ENCODE data around the gene ITSN1. TPM values are rescaled to one million over a fixed set of nuclear protein-coding genes. Genes with fewer than 3 reads are reported as not detected.

The ITSN1 gene
- total and polyA plus RNA-seq, 2 experiments from 2014 or later = 35.5 to 57.1 TPM

- Histone ChIP-seq H3K9me3 (ENCODE audit: low read depth) (no peaks in the 10 kb centered on the region), H3K4me1 (ENCODE audit: insufficient read depth) (no peaks in the 10 kb centered on the region), H3K79me2 (ENCODE audit: insufficient read depth) (no peaks in the 10 kb centered on the region), H2AFZ (no peak overlapping the region), H3K9me2 (ENCODE audit: insufficient read depth) (no peaks in the 10 kb centered on the region), H4K20me1 (ENCODE audit: insufficient read depth) (no peaks in the 10 kb centered on the region), H3K4me3 (no peak overlapping the region), H3F3A (ENCODE audit: insufficient read depth) (no peaks in the 10 kb centered on the region), H3K9ac (no peak overlapping the region), H3K4me2 (ENCODE audit: unreplicated experiment) (no peak overlapping the region), H3K27me3 (replicated peaks; ENCODE audit: insufficient read depth) (no peaks in the 10 kb centered on the region), H3K27ac (no peak overlapping the region), H3K36me3 (ENCODE audit: low read depth) (no peaks in the 10 kb centered on the region)
- no peak for DNase-seq
- WGBS, 2 experiments (ENCODE audit: low coverage in 1 of 2, low lambda C conversion rate in 2 of 2, missing lambda C conversion rate in 2 of 2) = 89% methylated on average over 14 of the region's 14 CpGs
- TF ChIP-seq EZH2phosphoT487 (IDR thresholded peaks at IDR 0.05; ENCODE audit: insufficient read depth, low read depth) (no peak), EZH2 (IDR thresholded peaks at IDR 0.05; ENCODE audit: insufficient read depth, poor library complexity, severe bottlenecking) (no peak)
- in situ Hi-C loops (cut with MboI) = no loop called here
These were observed 295.6 kb downstream of the ITSN1 start for GRCh38 chr21:33937931-33938339.

- TF ChIP-seq EZH2 (IDR thresholded peaks at IDR 0.05; ENCODE audit: insufficient read depth, poor library complexity, severe bottlenecking) (no peak), EZH2phosphoT487 (IDR thresholded peaks at IDR 0.05; ENCODE audit: insufficient read depth, low read depth) (no peak)
- no peaks in the 10 kb centered on the region for H4K20me1 ChIP-seq (ENCODE audit: insufficient read depth)
- no peak overlapping the region for H3K27ac ChIP-seq
- H3K4me2 ChIP-seq (ENCODE audit: unreplicated experiment) = no peak overlapping the region
- no peaks in the 10 kb centered on the region for H3K9me2 ChIP-seq (ENCODE audit: insufficient read depth)
- H3K9ac ChIP-seq = no peak overlapping the region
- 72 to 75% methylated on average over 3 of the region's 3 CpGs for WGBS, 2 experiments (ENCODE audit: low coverage in 1 of 2, low lambda C conversion rate in 2 of 2, missing lambda C conversion rate in 2 of 2)
- H3K4me3 ChIP-seq = no peak overlapping the region
- DNase-seq = no peak
- H3K27me3 ChIP-seq (replicated peaks; ENCODE audit: insufficient read depth) = no peaks in the 10 kb centered on the region
- no peaks in the 10 kb centered on the region for H3K36me3 ChIP-seq (ENCODE audit: low read depth)
- H3K4me1 ChIP-seq (ENCODE audit: insufficient read depth) = no peaks in the 10 kb centered on the region
- in situ Hi-C loops (cut with MboI) = no loop called here
- H3F3A ChIP-seq (ENCODE audit: insufficient read depth) = no peaks in the 10 kb centered on the region
- no peaks in the 10 kb centered on the region for H3K79me2 ChIP-seq (ENCODE audit: insufficient read depth)
- no peak overlapping the region for H2AFZ ChIP-seq
- no peaks in the 10 kb centered on the region for H3K9me3 ChIP-seq (ENCODE audit: low read depth)
These were observed 296.1 kb downstream of the ITSN1 start for GRCh38 chr21:33938381-33938780.

DNA sequence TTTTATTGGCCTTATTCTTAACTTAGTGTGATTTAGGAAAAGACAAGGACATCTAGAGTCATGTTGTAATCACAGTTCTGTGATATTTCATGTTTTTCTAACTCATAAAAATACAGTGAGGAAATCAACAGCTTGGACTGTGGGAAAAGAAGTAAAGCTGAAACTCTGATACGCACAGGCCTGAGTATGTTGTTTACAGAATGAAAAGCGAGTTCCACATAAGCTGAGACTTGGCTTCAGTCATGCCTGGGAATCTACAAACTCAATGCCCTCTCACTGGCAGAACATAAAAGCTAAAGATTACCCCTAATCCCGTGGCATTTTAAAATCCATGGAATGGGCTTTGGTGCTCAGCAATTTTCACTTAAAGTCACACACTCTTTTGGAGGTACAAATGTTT lies 296.9 kb downstream of the ITSN1 start:
- no peak for DNase-seq
- Histone ChIP-seq H3K79me2 (ENCODE audit: insufficient read depth) (no peaks in the 10 kb centered on the region), H3K27me3 (replicated peaks; ENCODE audit: insufficient read depth) (no peaks in the 10 kb centered on the region), H3K4me2 (ENCODE audit: unreplicated experiment) (no peak overlapping the region), H2AFZ (no peak overlapping the region), H3K27ac (no peak overlapping the region), H3K36me3 (ENCODE audit: low read depth) (no peaks in the 10 kb centered on the region), H3K4me3 (no peak overlapping the region), H3K9ac (no peak overlapping the region), H3K4me1 (ENCODE audit: insufficient read depth) (no peaks in the 10 kb centered on the region), H3K9me2 (ENCODE audit: insufficient read depth) (no peaks in the 10 kb centered on the region), H3K9me3 (ENCODE audit: low read depth) (no peaks in the 10 kb centered on the region), H3F3A (ENCODE audit: insufficient read depth) (no peaks in the 10 kb centered on the region), H4K20me1 (ENCODE audit: insufficient read depth) (no peaks in the 10 kb centered on the region)
- in situ Hi-C loops (cut with MboI) = no loop called here
- 76 to 79% methylated on average over 3 of the region's 3 CpGs for WGBS, 2 experiments (ENCODE audit: low coverage in 1 of 2, low lambda C conversion rate in 2 of 2, missing lambda C conversion rate in 2 of 2)
- no peak for TF ChIP-seq EZH2phosphoT487 (IDR thresholded peaks at IDR 0.05; ENCODE audit: insufficient read depth, low read depth)
- TF ChIP-seq EZH2 (IDR thresholded peaks at IDR 0.05; ENCODE audit: insufficient read depth, poor library complexity, severe bottlenecking) = no peak

DNA sequence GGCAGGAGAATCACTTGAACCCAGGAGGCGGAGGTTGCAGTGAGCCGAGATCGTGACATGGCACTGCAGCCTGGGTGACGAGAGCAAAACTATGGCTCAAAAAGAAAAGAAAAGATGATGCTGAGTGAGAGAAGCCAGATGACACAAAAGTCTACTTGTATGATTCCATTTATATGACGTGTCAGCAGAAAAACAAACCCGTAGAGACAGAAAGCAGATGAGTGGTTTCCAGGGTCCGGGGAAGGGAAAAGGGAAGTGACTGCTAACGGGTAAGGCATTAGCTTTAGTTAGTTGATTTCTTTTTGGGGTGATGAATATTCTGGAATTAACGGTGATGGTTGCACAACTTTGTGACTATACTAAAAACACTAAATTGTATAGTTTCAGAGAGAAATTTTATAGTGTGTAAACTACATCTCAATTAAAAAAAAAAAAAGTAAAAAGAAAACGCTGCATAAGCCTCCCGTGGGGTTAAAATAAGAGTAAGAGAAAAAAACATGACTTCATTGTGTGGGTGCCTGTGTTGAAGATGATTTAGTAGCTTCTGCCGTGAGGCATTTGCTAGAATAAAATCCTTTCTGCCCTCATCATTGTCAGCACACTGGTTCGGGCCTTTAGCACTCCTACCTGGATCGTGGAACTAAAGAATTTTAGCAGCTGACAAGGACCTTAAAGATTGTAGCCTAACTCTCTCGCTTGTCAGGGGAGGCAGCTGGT lies 298.0 kb downstream of the ITSN1 start:
- in situ Hi-C loops (cut with MboI) = no loop called here
- no peak overlapping the region for H3K9ac ChIP-seq
- H2AFZ ChIP-seq = no peak overlapping the region

More for the DNA sequence above, 298.0 kb downstream of the ITSN1 start:
- no peaks in the 10 kb centered on the region for H3K9me3 ChIP-seq (ENCODE audit: low read depth)
- H3K9me2 ChIP-seq (ENCODE audit: insufficient read depth) = no peaks in the 10 kb centered on the region
- H4K20me1 ChIP-seq (ENCODE audit: insufficient read depth) = no peaks in the 10 kb centered on the region
- H3K27me3 ChIP-seq (replicated peaks; ENCODE audit: insufficient read depth) = no peaks in the 10 kb centered on the region
- no peaks in the 10 kb centered on the region for H3F3A ChIP-seq (ENCODE audit: insufficient read depth)
- no peaks in the 10 kb centered on the region for H3K36me3 ChIP-seq (ENCODE audit: low read depth)
- no peak overlapping the region for H3K4me2 ChIP-seq (ENCODE audit: unreplicated experiment)
- H3K79me2 ChIP-seq (ENCODE audit: insufficient read depth) = no peaks in the 10 kb centered on the region
- TF ChIP-seq EZH2 (IDR thresholded peaks at IDR 0.05; ENCODE audit: insufficient read depth, poor library complexity, severe bottlenecking) (no peak), EZH2phosphoT487 (IDR thresholded peaks at IDR 0.05; ENCODE audit: insufficient read depth, low read depth) (no peak)
- H3K4me3 ChIP-seq = no peak overlapping the region
- no peak overlapping the region for H3K27ac ChIP-seq
- WGBS, 2 experiments (ENCODE audit: low coverage in 1 of 2, low lambda C conversion rate in 2 of 2, missing lambda C conversion rate in 2 of 2) = 94 to 95% methylated on average over 15 of the region's 15 CpGs
- peak; percentile 14 for DNase-seq
- H3K4me1 ChIP-seq (ENCODE audit: insufficient read depth) = no peaks in the 10 kb centered on the region
